SJCRH30 (cell line): ENCODE results near the gene GPR17. TPM values are rescaled to one million over a fixed set of nuclear protein-coding genes. Genes with fewer than 3 reads are reported as not detected.

Experiments used
- DNase-seq, 2 experiments: peaks; one replicate each; pipeline ENCODE4 v3.0.0-alpha.2; 2015 to 2020
- H3K27ac ChIP-seq: fragments of 250-450 bp; sonication (Bioruptor Pico); 2 replicates; pipeline ENCODE4 v1.5.1; 2020; ENCODE audit warnings: mild to moderate bottlenecking, moderate library complexity
- H3K27me3 ChIP-seq: fragments of 250-450 bp; sonication (Bioruptor Pico); 2 replicates; pipeline ENCODE4 v1.5.1; 2020; ENCODE audit warnings: mild to moderate bottlenecking, moderate library complexity
- H3K36me3 ChIP-seq: fragments of 250-450 bp; sonication (Bioruptor Pico); 2 replicates; pipeline ENCODE4 v1.5.1; 2020; ENCODE audit warnings: mild to moderate bottlenecking, moderate library complexity
- H3K4me1 ChIP-seq: fragments of 250-450 bp; sonication (Bioruptor Pico); 2 replicates; pipeline ENCODE4 v1.5.1; 2020; ENCODE audit warnings: mild to moderate bottlenecking, moderate library complexity
- H3K4me3 ChIP-seq: fragments of 250-450 bp; sonication (Bioruptor Pico); 2 replicates; pipeline ENCODE4 v1.5.1; 2020; ENCODE audit warnings: mild to moderate bottlenecking, moderate library complexity
- H3K9me3 ChIP-seq: fragments of 250-450 bp; sonication (Bioruptor Pico); replicated peaks from 2 replicates; pipeline ENCODE4 v1.5.1; 2020; ENCODE audit warnings: mild to moderate bottlenecking, moderate library complexity
- total RNA-seq: library from RNA; depleted of rRNA; stranded (reverse); fragments of >200 nt; shearing (Covaris generic); gene quantifications from 2 replicates; pipeline ENCODE4 v1.2.3, GENCODE V29; 2014

Gene GPR17
- total RNA-seq, 1 experiment from 2014 or later, result not detected

GRCh38 chr2:127639111-127639474, 6.9 kb upstream of the GPR17 start:
- no peaks in the 10 kb centered on the region for H3K9me3 ChIP-seq
- H3K36me3 ChIP-seq, result no peaks in the 10 kb centered on the region
- H3K27me3 ChIP-seq, result no peaks in the 10 kb centered on the region
- H3K4me1 ChIP-seq, result peaks cover 21% of the 10 kb centered on the region
- H3K27ac ChIP-seq, result no peak overlapping the region
- H3K4me3 ChIP-seq, result no peak overlapping the region
- no peak for DNase-seq

GRCh38 chr2:127640082-127641072, 5.6 kb upstream of the GPR17 start:
- Histone ChIP-seq H3K27me3 (no peaks in the 10 kb centered on the region), H3K36me3 (no peaks in the 10 kb centered on the region), H3K27ac (peak overlapping the region; percentile 25), H3K9me3 (no peaks in the 10 kb centered on the region), H3K4me1 (peaks cover 20% of the 10 kb centered on the region), H3K4me3 (peak overlapping the region; percentile 28)
- DNase-seq, result peak; percentile 82

GRCh38 chr2:127641133-127641532, 4.8 kb upstream of the GPR17 start:
- Histone ChIP-seq H3K27ac (no peak overlapping the region), H3K4me1 (peaks cover 20% of the 10 kb centered on the region), H3K9me3 (no peaks in the 10 kb centered on the region), H3K36me3 (no peaks in the 10 kb centered on the region), H3K27me3 (no peaks in the 10 kb centered on the region), H3K4me3 (no peak overlapping the region)
- DNase-seq, result no peak

GRCh38 chr2:127641846-127642507, 4.0 kb upstream of the GPR17 start:
- Histone ChIP-seq H3K27ac (no peak overlapping the region), H3K4me3 (no peak overlapping the region), H3K4me1 (peaks cover 18% of the 10 kb centered on the region)

GRCh38 chr2:127642706-127643438, 3.1 kb upstream of the GPR17 start:
- no peaks in the 10 kb centered on the region for H3K9me3 ChIP-seq

More at GRCh38 chr2:127641846-127642507, 4.0 kb upstream of the GPR17 start:
- Histone ChIP-seq H3K27me3 (no peaks in the 10 kb centered on the region), H3K9me3 (no peaks in the 10 kb centered on the region), H3K36me3 (no peaks in the 10 kb centered on the region)
- no peak for DNase-seq

GRCh38 chr2:127643439-127644065, 2.4 kb upstream of the GPR17 start:
- DNase-seq, result no peak
- Histone ChIP-seq H3K36me3 (no peaks in the 10 kb centered on the region), H3K27ac (no peak overlapping the region), H3K27me3 (no peaks in the 10 kb centered on the region), H3K4me1 (peaks cover 6% of the 10 kb centered on the region; the same call in 1 of the 2 replicates), H3K4me3 (no peak overlapping the region), H3K9me3 (no peaks in the 10 kb centered on the region)

More at GRCh38 chr2:127642706-127643438, 3.1 kb upstream of the GPR17 start:
- H3K4me1 ChIP-seq, result peaks cover 9% of the 10 kb centered on the region
- H3K27ac ChIP-seq, result no peak overlapping the region
- no peaks in the 10 kb centered on the region for H3K27me3 ChIP-seq
- H3K4me3 ChIP-seq, result no peak overlapping the region
- H3K36me3 ChIP-seq, result no peaks in the 10 kb centered on the region
- DNase-seq, result no peak

- no peak for DNase-seq
- H3K4me3 ChIP-seq, result no peak overlapping the region
- no peaks in the 10 kb centered on the region for H3K36me3 ChIP-seq
- no peaks in the 10 kb centered on the region for H3K27me3 ChIP-seq
- H3K9me3 ChIP-seq, result no peaks in the 10 kb centered on the region
- H3K4me1 ChIP-seq, result peaks cover 6% of the 10 kb centered on the region; the same call in 1 of the 2 replicates
- H3K27ac ChIP-seq, result no peak overlapping the region
These were observed 1.6 kb upstream of the GPR17 start for GRCh38 chr2:127644066-127645025.

- Histone ChIP-seq H3K27ac (no peak overlapping the region), H3K4me3 (peak overlapping the region; percentile 42; the same call in 1 of the 2 replicates), H3K9me3 (no peaks in the 10 kb centered on the region), H3K4me1 (0 out of 2 replicates have a peak, but pooled peaks cover 2% of the 10 kb centered on the region), H3K27me3 (no peaks in the 10 kb centered on the region), H3K36me3 (no peaks in the 10 kb centered on the region)
- DNase-seq, result no peak
These were observed 943 bp upstream of the GPR17 start for GRCh38 chr2:127645026-127645394.

GRCh38 chr2:127646487-127647241, 711 bp downstream of the GPR17 start:
- H3K4me1 ChIP-seq, result no peaks in the 10 kb centered on the region
- DNase-seq, result no peak
- H3K9me3 ChIP-seq, result no peaks in the 10 kb centered on the region
- H3K36me3 ChIP-seq, result no peaks in the 10 kb centered on the region
- no peaks in the 10 kb centered on the region for H3K27me3 ChIP-seq
- no peak overlapping the region for H3K27ac ChIP-seq
- no peak overlapping the region for H3K4me3 ChIP-seq

- DNase-seq, result no peak
- H3K27me3 ChIP-seq, result no peaks in the 10 kb centered on the region
- H3K36me3 ChIP-seq, result no peaks in the 10 kb centered on the region
- H3K4me1 ChIP-seq, result no peaks in the 10 kb centered on the region
- H3K9me3 ChIP-seq, result no peaks in the 10 kb centered on the region
- no peak overlapping the region for H3K4me3 ChIP-seq
- H3K27ac ChIP-seq, result no peak overlapping the region
These were observed 1.6 kb downstream of the GPR17 start for GRCh38 chr2:127647242-127648190.

- no peak overlapping the region for H3K4me3 ChIP-seq
- H3K9me3 ChIP-seq, result no peaks in the 10 kb centered on the region
- no peak for DNase-seq
- peaks cover 4% of the 10 kb centered on the region for H3K4me1 ChIP-seq
- H3K36me3 ChIP-seq, result no peaks in the 10 kb centered on the region
- no peak overlapping the region for H3K27ac ChIP-seq
- H3K27me3 ChIP-seq, result no peaks in the 10 kb centered on the region
These were observed 2.4 kb downstream of the GPR17 start for GRCh38 chr2:127648321-127648720.

- H3K4me1 ChIP-seq, result peaks cover 9% of the 10 kb centered on the region
- no peak for DNase-seq
- H3K9me3 ChIP-seq, result no peaks in the 10 kb centered on the region
- no peak overlapping the region for H3K27ac ChIP-seq
- H3K36me3 ChIP-seq, result no peaks in the 10 kb centered on the region
- no peaks in the 10 kb centered on the region for H3K27me3 ChIP-seq
- H3K4me3 ChIP-seq, result no peak overlapping the region
These were observed 3.2 kb downstream of the GPR17 start for GRCh38 chr2:127649100-127649611.
